Suprapubic skin (tissue), 4 donors: Measurements from ENCODE around the gene MELTF.

Experiments used
- EP300 ChIP-seq: sonication (generic); formaldehyde crosslinking; IDR thresholded peaks from one replicate; pipeline ENCODE4 v1.6.1; 2017; ENCODE audit warnings: antibody characterized with exemption
- POLR2A ChIP-seq, 2 donors: fragments of 450-650 bp; IDR thresholded peaks; one replicate each; pipeline ENCODE4 v1.6.1; 2017; ENCODE audit warnings: antibody characterized with exemption in 2 of 2, mild to moderate bottlenecking in 2 of 2, moderate library complexity in 2 of 2
- POLR2AphosphoS5 ChIP-seq, 3 donors: sonication (generic); formaldehyde crosslinking; IDR thresholded peaks; one replicate each; pipeline ENCODE4 v1.6.1; 2017; ENCODE audit warnings: antibody characterized with exemption in 3 of 3
- TF ChIP-seq, protein P1 (sequence below), 2 donors: fragments of 200-600 bp in 1 of 2; fragments of 450-650 bp in 1 of 2; sonication (generic) in 1 of 2; IDR thresholded peaks; one replicate each; pipeline ENCODE4 v1.5.1; 2016 to 2019; ENCODE audit warnings: antibody characterized with exemption in 2 of 2, mild to moderate bottlenecking in 1 of 2, moderate library complexity in 1 of 2

DNA sequence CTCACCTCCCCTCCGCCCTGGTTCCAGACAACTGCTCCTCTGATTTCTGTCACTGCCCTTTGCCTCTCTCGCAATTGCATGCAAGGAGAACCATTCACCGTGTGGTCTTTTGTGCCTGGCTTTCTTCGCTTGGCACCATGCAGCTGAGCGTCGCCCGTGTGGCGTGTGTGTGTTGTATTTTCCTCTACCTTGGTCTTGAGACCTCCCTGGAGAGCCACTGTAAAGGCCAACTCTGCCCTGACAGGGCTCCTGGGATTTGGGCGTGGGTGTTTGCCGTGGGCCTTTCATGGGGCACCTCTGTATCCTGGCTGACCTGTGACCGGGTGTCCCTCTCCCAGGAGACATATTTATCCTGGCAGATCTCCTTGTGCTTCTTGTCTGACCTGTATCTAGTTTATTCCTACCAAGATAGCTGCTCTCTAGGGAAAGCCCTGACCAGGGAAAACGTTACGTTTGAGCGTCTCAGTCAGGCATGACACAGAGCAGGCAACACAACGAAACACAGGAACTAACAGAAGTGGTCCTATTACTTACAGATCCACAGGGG, 59.0 kb downstream of the MELTF start:
- TF ChIP-seq, protein P1, sequence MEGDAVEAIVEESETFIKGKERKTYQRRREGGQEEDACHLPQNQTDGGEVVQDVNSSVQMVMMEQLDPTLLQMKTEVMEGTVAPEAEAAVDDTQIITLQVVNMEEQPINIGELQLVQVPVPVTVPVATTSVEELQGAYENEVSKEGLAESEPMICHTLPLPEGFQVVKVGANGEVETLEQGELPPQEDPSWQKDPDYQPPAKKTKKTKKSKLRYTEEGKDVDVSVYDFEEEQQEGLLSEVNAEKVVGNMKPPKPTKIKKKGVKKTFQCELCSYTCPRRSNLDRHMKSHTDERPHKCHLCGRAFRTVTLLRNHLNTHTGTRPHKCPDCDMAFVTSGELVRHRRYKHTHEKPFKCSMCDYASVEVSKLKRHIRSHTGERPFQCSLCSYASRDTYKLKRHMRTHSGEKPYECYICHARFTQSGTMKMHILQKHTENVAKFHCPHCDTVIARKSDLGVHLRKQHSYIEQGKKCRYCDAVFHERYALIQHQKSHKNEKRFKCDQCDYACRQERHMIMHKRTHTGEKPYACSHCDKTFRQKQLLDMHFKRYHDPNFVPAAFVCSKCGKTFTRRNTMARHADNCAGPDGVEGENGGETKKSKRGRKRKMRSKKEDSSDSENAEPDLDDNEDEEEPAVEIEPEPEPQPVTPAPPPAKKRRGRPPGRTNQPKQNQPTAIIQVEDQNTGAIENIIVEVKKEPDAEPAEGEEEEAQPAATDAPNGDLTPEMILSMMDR (IDR thresholded peaks at IDR 0.05), result no peak
- TF ChIP-seq EP300, result no peak
- TF ChIP-seq POLR2AphosphoS5 (IDR thresholded peaks at IDR 0.05), result no peak
- TF ChIP-seq POLR2A (IDR thresholded peaks at IDR 0.05), result no peak
